HepG2 (cell line): ENCODE results near the gene LGALS7B. TPM values are rescaled to one million over a fixed set of nuclear protein-coding genes. Genes with fewer than 3 reads are reported as not detected.
A peak's percentile ranks its signal among the peaks of the same experiment; 100 is the strongest.

Experiments
- ATAC-seq: fragments of 200-7000 bp; cut with Tn5 transposase; 3 replicates; pipeline ENCODE4 v1.9.1; 2020; ENCODE audit warnings: mild to moderate bottlenecking, moderate library complexity
- BruUV-seq: library from RNA; stranded (reverse); fragments of 400-500 nt; replicated peaks from 2 replicates; lab custom pipeline; 2021; lab: Mats Ljungman, UMichigan
- CTCF ChIA-PET: fragments of 300-600 bp; formaldehyde crosslinking; extraction: SDS; loops from one replicate; lab custom pipeline; 2021; ENCODE audit warnings: low total read pairs, inconsistent platforms, low intra/inter-chr PET ratio; lab: Yijun Ruan, JAX
- POLR2A ChIA-PET: fragments of 350-600 bp; sonication (Branson Sonifier 250); formaldehyde crosslinking; loops from one replicate; lab custom pipeline; 2020; ENCODE audit warnings: antibody characterized with exemption, inconsistent platforms; lab: Yijun Ruan, JAX
- DNase-seq: peaks from one replicate; pipeline ENCODE4 v3.0.0-alpha.2; 2015; ENCODE audit warnings: low spot score
- FAIRE-seq: peaks from 3 replicates; lab custom pipeline; 2011; peaks lifted over from hg19 to GRCh38; lab: Jason Lieb, UNC
- H2AFZ ChIP-seq: one replicate; pipeline ENCODE4 v1.6.1; 2011; ENCODE audit warnings: low read length, inconsistent platforms
- H3K27ac ChIP-seq: fragments of 300-600 bp; 3 replicates; pipeline ENCODE4 v1.8.0; 2011; ENCODE audit warnings: mixed run types, mild to moderate bottlenecking, mixed read lengths, low read length, inconsistent platforms; ENCODE audit not compliant: insufficient read depth; ENCODE audit errors: extremely low read length
- H3K27me3 ChIP-seq, 2 experiments: fragments of 200-600 bp in 1 of 2; 2 replicates in 1 of 2; 3 replicates in 1 of 2; pipeline versions ENCODE4 v1.6.0 to v1.8.0; 2011; ENCODE audit warnings: low read length in 2 of 2, mild to moderate bottlenecking in 2 of 2, moderate library complexity in 2 of 2, inconsistent platforms in 1 of 2; ENCODE audit not compliant: insufficient read depth in 2 of 2, control insufficient read depth in 1 of 2
- H3K36me3 ChIP-seq, 2 experiments: fragments of 200-600 bp in 1 of 2; replicated peaks in 1 of 2; 2 replicates in 1 of 2; 3 replicates in 1 of 2; pipeline versions ENCODE4 v1.5.1 to v1.8.0; 2011; ENCODE audit warnings: low read length in 2 of 2, inconsistent platforms in 1 of 2; ENCODE audit not compliant: insufficient read depth in 2 of 2, control insufficient read depth in 1 of 2
- H3K4me1 ChIP-seq: 2 replicates; pipeline ENCODE4 v1.5.1; 2012; ENCODE audit warnings: low read length, inconsistent platforms; ENCODE audit not compliant: insufficient read depth
- H3K4me2 ChIP-seq: 2 replicates; pipeline ENCODE4 v1.6.0; 2011; ENCODE audit warnings: low read depth, low read length, inconsistent platforms
- H3K4me3 ChIP-seq, 3 experiments: fragments of 200-600 bp in 1 of 3; sonication (generic), shearing (Covaris generic) in 1 of 3; replicated peaks in 1 of 3; 2 replicates each; pipeline ENCODE4 v1.5.1; 2011 to 2016; ENCODE audit warnings: low read length in 3 of 3, inconsistent platforms in 2 of 3, low read depth in 2 of 3, mild to moderate bottlenecking in 2 of 3, control low read depth in 1 of 3, mixed read lengths in 1 of 3; ENCODE audit not compliant: insufficient read depth in 1 of 3
- H3K79me2 ChIP-seq: one replicate; pipeline ENCODE4 v1.6.1; 2011; ENCODE audit warnings: low read length, inconsistent platforms; ENCODE audit not compliant: insufficient read depth
- H3K9ac ChIP-seq: 2 replicates; pipeline ENCODE4 v1.6.0; 2011; ENCODE audit warnings: mild to moderate bottlenecking, low read depth, low read length, inconsistent platforms; ENCODE audit not compliant: insufficient read depth
- H3K9me3 ChIP-seq: 2 replicates; pipeline ENCODE4 v1.5.1; 2012; ENCODE audit warnings: mild to moderate bottlenecking, low read length
- H4K20me1 ChIP-seq: 2 replicates; pipeline ENCODE4 v1.6.0; 2011; ENCODE audit warnings: inconsistent platforms, mild to moderate bottlenecking, low read length, moderate library complexity; ENCODE audit not compliant: insufficient read depth
- ADNP ChIP-seq: sonication (generic); formaldehyde crosslinking; IDR thresholded peaks from 2 replicates; pipeline ENCODE4 v1.4.0; 2020; ENCODE audit warnings: missing genetic modification reagents
- CCAR2 ChIP-seq: fragments of 200-400 bp; formaldehyde crosslinking; optimal IDR thresholded peaks from 2 replicates; pipeline ENCODE3; 2018; ENCODE audit warnings: low read depth, mild to moderate bottlenecking, low read length, moderate library complexity
- CREB1 ChIP-seq, 2 experiments: fragments of 450-650 bp in 1 of 2; IDR thresholded peaks; 2 replicates each; pipeline ENCODE4 v1.6.1; 2016 to 2017; ENCODE audit warnings: control low read depth in 1 of 2, mild to moderate bottlenecking in 1 of 2, missing compliant biosample characterization in 1 of 2, missing genetic modification characterization in 1 of 2
- EHMT2 ChIP-seq: fragments of 200-600 bp; sonication (generic); IDR thresholded peaks from 2 replicates; pipeline ENCODE4 v1.7.0; 2017; ENCODE audit warnings: antibody characterized with exemption, low read depth, low read length, borderline replicate concordance
- SMAD1 ChIP-seq: sonication (generic); formaldehyde crosslinking; IDR thresholded peaks from 2 replicates; pipeline ENCODE4 v1.4.0; 2020; ENCODE audit warnings: missing genetic modification reagents, low read depth, mild to moderate bottlenecking, borderline replicate concordance
- SP140L ChIP-seq: sonication (generic); formaldehyde crosslinking; IDR thresholded peaks from 2 replicates; pipeline ENCODE4 v1.4.0; 2020; ENCODE audit warnings: missing genetic modification reagents, borderline replicate concordance
- ZBTB1 ChIP-seq: sonication (generic); formaldehyde crosslinking; IDR thresholded peaks from 2 replicates; pipeline ENCODE4 v1.4.0; 2020; ENCODE audit warnings: missing genetic modification reagents, borderline replicate concordance
- ZBTB8A ChIP-seq: sonication (generic); formaldehyde crosslinking; IDR thresholded peaks from 2 replicates; pipeline ENCODE4 v1.4.0; 2020; ENCODE audit warnings: mild to moderate bottlenecking, low read depth, missing genetic modification reagents, borderline replicate concordance
- ZSCAN9 ChIP-seq: IDR thresholded peaks from 2 replicates; pipeline ENCODE4 v1.6.1; 2016; ENCODE audit warnings: borderline replicate concordance
- WGBS: methylation state at CpG from one replicate; pipeline ENCODE4 v1.1.6; 2017; ENCODE audit warnings: low lambda C conversion rate; 5-methylcytosine and 5-hydroxymethylcytosine counted together
- in situ Hi-C: cut with HindIII; loops from 2 replicates; pipeline ENCODE4 v1.10.0; 2017; ENCODE audit warnings: low pct_unique_long_range_greater_than_20kb; ENCODE audit not compliant: extremely low pct_ligation_motif_present
- intact Hi-C: fragments of 100-400 bp; cut with micrococcal nuclease; formaldehyde crosslinking; loops from one replicate; pipeline ENCODE4 v1.10.0; 2022; ENCODE audit not compliant: unreplicated experiment
- polyA plus RNA-seq, 8 experiments: library from polyadenylated mRNA; depleted of rRNA in 3 of 8; stranded (reverse) in 7 of 8; unstranded in 1 of 8; fragments of >200 nt; fragmentation: Illumina TruSeq in 4 of 8; extraction: Trizol in 4 of 8; gene quantifications; 2 replicates each; pipeline versions ENCODE4 v1.2.1 to v1.2.3, GENCODE V29; 2011 to 2016; ENCODE audit warnings: low read depth in 4 of 8, missing spikeins in 1 of 8, mixed read lengths in 1 of 8; ENCODE audit not compliant: insufficient read depth in 1 of 8
- total RNA-seq, 5 experiments: library from RNA; depleted of rRNA; stranded (reverse); fragments of >200 nt; fragmentation: Illumina TruSeq; extraction: Trizol; gene quantifications; 2 replicates each; pipeline ENCODE4 v1.2.3, GENCODE V29; 2016; ENCODE audit warnings: low read depth in 1 of 5
- TF ChIP-seq, protein P1 (sequence below): sonication (generic); formaldehyde crosslinking; IDR thresholded peaks from 2 replicates; pipeline ENCODE4 v1.8.1; 2023; ENCODE audit warnings: mild to moderate bottlenecking, inconsistent platforms, moderate library complexity, missing genetic modification reagents, borderline replicate concordance
- TF ChIP-seq, protein P2 (sequence below): sonication (generic); formaldehyde crosslinking; IDR thresholded peaks from 2 replicates; pipeline ENCODE4 v1.5.0; 2020; ENCODE audit warnings: missing genetic modification reagents
- TF ChIP-seq, protein P3 (sequence below): sonication (generic); formaldehyde crosslinking; IDR thresholded peaks from 2 replicates; pipeline ENCODE4 v1.5.0; 2020; ENCODE audit warnings: missing genetic modification reagents
- TF ChIP-seq, protein P4 (sequence below): sonication (generic); formaldehyde crosslinking; IDR thresholded peaks from 2 replicates; pipeline ENCODE4 v1.4.0; 2020; ENCODE audit warnings: mild to moderate bottlenecking, low read depth, missing genetic modification reagents

The LGALS7B gene
- total and polyA plus RNA-seq, 2 of the 13 experiments (the other 11 are each of a cell fraction or from before 2014, with no cell fraction given) = 1.7 to 2.1 TPM

DNA sequence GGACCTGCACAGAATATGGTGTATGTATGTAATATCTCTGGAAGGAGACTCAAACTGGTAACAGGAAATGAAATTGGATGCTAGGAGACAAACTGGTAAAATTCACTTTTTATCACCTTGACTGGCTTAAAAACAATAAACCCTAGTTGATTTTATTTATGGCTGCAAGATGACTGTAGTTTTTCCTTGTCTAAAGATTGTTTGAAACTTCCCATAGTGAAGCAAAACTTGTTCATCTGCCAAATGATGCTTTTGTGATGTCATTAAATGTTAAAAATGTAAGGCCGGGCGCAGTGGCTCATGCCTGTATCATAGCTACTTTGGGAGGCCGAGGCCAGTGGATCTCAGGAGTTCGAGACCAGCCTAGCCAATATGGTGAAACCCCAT is 45.1 kb downstream of the LGALS7B start:
- FAIRE-seq (no peak), DNase-seq (no peak), ATAC-seq (no peak)
- Histone ChIP-seq H4K20me1 (peaks cover 7% of the 10 kb centered on the region), H3K36me3 (peaks cover 17 to 40% of the 10 kb centered on the region in 2 experiments), H3K9ac (no peak overlapping the region), H3K4me2 (no peak overlapping the region), H3K4me1 (peaks cover 58% of the 10 kb centered on the region), H3K79me2 (peaks cover 8% of the 10 kb centered on the region), H3K27ac (no peak overlapping the region), H3K4me3 (no peak overlapping the region), H2AFZ (no peak overlapping the region), H3K27me3 (no peaks in the 10 kb centered on the region; a peak in 1 of 5 replicates), H3K9me3 (no peaks in the 10 kb centered on the region)
- ChIA-PET POLR2A (interaction anchor here (4.7 to 6.2 kb wide), 2 partner anchors 13 to 16 kb away, joined by 77 to 148 read pairs; partner anchors contain the start of gene HNRNPL), CTCF (no interaction called here)
- TF ChIP-seq CCAR2 (no peak), CREB1 (IDR thresholded peaks at IDR 0.05) (peak; percentile 44; the same call in 1 of the 2 replicates), CREB1 (CRISPR knock-in tag; IDR thresholded peaks at IDR 0.05) (no peak)
- in situ Hi-C loops = loop anchor here (5.0 kb wide), 1 partner anchor 92 kb away; the partner anchor contains the start of gene CAPN12
- 99% methylated on average over 4 of the region's 4 CpGs for WGBS
- intact Hi-C loops = loop anchor here (5.0 to 10.0 kb wide), 2 partner anchors 102 to 179 kb away; no protein-coding TSS in a partner anchor
- BruUV-seq = no TSS peak

DNA sequence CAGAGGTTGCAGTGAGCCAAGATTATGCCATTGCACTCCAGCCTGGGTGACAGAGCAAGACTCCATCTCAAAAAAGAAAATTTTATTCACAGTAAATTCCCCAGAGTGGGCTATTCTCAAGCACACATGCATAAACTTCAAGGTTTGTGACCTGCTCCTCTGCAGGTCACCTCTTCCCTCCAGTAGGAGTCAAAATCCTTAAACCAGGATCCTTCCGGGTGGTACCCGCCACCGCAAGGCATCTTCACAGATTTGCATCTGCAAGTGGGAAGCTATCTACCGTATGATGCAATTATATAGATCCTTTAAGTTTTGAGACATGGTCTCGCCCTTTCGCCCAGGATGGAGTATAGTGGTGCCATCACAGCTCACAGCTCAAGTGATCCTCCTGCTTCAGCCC is 45.6 kb downstream of the LGALS7B start:
- ChIA-PET CTCF (no interaction called here), POLR2A (interaction anchor here (1.1 to 6.2 kb wide), 3 partner anchors 14 to 16 kb away, joined by 3 to 148 read pairs (median 77); partner anchors contain the start of gene HNRNPL)
- no peak for FAIRE-seq
- Histone ChIP-seq H4K20me1 (peaks cover 10% of the 10 kb centered on the region), H3K27ac (no peak overlapping the region), H2AFZ (no peak overlapping the region), H3K27me3 (no peaks in the 10 kb centered on the region; a peak in 1 of 5 replicates), H3K79me2 (peaks cover 8% of the 10 kb centered on the region), H3K4me2 (no peak overlapping the region), H3K4me3 (no peak overlapping the region), H3K9ac (no peak overlapping the region), H3K9me3 (no peaks in the 10 kb centered on the region), H3K36me3 (peaks cover 20 to 45% of the 10 kb centered on the region in 2 experiments), H3K4me1 (peaks cover 61% of the 10 kb centered on the region)
- ATAC-seq = no peak
- in situ Hi-C loops = loop anchor here (5.0 kb wide), 1 partner anchor 92 kb away; the partner anchor contains the start of gene CAPN12
- 96% methylated on average over 6 of the region's 6 CpGs for WGBS
- intact Hi-C loops = loop anchor here (5.0 to 10.0 kb wide), 2 partner anchors 102 to 180 kb away; no protein-coding TSS in a partner anchor
- no TSS peak for BruUV-seq
- DNase-seq = no peak
- TF ChIP-seq SMAD1 (CRISPR knock-in tag) (no peak), ZBTB1 (CRISPR knock-in tag) (no peak), ZSCAN9 (CRISPR knock-in tag) (no peak), ADNP (CRISPR knock-in tag) (no peak), EHMT2 (no peak), ZBTB8A (no peak), SP140L (CRISPR knock-in tag) (no peak)
- TF ChIP-seq, protein P1, sequence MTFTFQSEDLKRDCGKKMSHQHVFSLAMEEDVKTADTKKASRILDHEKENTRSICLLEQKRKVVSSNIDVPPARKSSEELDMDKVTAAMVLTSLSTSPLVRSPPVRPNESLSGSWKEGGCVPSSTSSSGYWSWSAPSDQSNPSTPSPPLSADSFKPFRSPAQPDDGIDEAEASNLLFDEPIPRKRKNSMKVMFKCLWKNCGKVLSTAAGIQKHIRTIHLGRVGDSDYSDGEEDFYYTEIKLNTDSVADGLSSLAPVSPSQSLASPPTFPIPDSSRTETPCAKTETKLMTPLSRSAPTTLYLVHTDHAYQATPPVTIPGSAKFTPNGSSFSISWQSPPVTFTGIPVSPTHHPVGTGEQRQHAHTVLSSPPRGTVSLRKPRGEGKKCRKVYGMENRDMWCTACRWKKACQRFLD (CRISPR knock-in tag) = no peak
- TF ChIP-seq, protein P2, sequence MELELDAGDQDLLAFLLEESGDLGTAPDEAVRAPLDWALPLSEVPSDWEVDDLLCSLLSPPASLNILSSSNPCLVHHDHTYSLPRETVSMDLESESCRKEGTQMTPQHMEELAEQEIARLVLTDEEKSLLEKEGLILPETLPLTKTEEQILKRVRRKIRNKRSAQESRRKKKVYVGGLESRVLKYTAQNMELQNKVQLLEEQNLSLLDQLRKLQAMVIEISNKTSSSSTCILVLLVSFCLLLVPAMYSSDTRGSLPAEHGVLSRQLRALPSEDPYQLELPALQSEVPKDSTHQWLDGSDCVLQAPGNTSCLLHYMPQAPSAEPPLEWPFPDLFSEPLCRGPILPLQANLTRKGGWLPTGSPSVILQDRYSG (CRISPR knock-in tag) = no peak
- TF ChIP-seq, protein P3, sequence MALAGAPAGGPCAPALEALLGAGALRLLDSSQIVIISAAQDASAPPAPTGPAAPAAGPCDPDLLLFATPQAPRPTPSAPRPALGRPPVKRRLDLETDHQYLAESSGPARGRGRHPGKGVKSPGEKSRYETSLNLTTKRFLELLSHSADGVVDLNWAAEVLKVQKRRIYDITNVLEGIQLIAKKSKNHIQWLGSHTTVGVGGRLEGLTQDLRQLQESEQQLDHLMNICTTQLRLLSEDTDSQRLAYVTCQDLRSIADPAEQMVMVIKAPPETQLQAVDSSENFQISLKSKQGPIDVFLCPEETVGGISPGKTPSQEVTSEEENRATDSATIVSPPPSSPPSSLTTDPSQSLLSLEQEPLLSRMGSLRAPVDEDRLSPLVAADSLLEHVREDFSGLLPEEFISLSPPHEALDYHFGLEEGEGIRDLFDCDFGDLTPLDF = no peak
- TF ChIP-seq, protein P4, sequence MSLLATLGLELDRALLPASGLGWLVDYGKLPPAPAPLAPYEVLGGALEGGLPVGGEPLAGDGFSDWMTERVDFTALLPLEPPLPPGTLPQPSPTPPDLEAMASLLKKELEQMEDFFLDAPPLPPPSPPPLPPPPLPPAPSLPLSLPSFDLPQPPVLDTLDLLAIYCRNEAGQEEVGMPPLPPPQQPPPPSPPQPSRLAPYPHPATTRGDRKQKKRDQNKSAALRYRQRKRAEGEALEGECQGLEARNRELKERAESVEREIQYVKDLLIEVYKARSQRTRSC = no peak
